ENCODE data around the gene OSBPL9.

Gene OSBPL9

DNA sequence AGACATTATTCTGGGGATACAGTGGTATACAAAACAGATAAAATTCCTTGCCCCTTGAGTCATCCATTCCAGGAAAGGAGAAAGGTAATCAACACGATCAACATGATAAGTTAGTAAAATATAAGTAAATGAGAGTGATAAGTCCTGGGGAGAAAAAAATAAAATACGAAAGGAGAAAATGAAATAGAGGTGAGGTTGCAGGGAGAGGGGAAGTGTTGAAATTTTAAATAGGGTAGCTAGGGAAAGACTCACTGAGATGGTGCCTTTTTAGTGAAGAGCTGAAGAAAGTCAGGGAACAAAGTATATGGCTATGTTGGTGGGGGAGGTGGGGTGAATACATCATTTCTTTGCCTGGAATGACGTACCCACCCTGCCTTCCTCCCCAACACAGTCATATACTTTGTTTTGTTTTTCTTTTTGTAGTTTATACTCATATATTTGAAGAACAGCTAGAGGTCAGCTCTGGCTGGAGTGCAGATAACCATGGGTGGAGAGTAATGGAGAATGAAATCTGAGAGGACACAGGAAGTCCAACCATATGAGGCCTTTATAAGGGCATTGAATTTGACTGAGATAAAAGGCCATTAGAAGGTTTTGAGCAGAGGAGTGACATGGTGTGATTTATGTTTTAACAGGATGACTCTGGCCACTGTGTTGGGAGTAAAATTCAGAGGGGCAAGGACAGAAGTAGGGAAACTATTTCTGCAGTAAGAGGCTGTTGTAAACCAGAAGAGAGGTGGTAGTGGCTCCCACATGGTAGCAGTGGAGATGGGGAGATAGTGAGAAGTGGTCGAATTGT is 54.8 kb downstream of the OSBPL9 start:
- DNase-seq = peak; percentile 46
- H4K8ac ChIP-seq (ENCODE audit: low read depth, low read length) = peak overlapping the region; percentile 65
- no peaks in the 10 kb centered on the region for H3K36me3 ChIP-seq (ENCODE audit: control insufficient read depth, insufficient read depth, low read length)
- H3K4me1 ChIP-seq (ENCODE audit: control insufficient read depth, low read depth, low read length) = peaks cover 5% of the 10 kb centered on the region
- WGBS (ENCODE audit: extremely low coverage, insufficient coverage, low lambda C conversion rate) = 100% methylated on average over 1 of the region's 4 CpGs
- no peak overlapping the region for H2BK15ac ChIP-seq (replicated peaks; ENCODE audit: low read depth)
- no peak overlapping the region for H3K9ac ChIP-seq (ENCODE audit: low read length)
- no peak overlapping the region for H3K27ac ChIP-seq (ENCODE audit: low read depth, low read length)
- H3K79me1 ChIP-seq (ENCODE audit: low read length) = peaks cover 3% of the 10 kb centered on the region
- H3K56ac ChIP-seq (ENCODE audit: low read length) = peak overlapping the region; percentile 59
- peak overlapping the region; percentile 23 for H2BK5ac ChIP-seq (ENCODE audit: low read length)
- peak overlapping the region; percentile 68 for H3K18ac ChIP-seq (ENCODE audit: low read length)
- H4K5ac ChIP-seq (ENCODE audit: low read length) = no peak overlapping the region
- peak overlapping the region; percentile 21 for H2BK120ac ChIP-seq (ENCODE audit: low read depth, low read length)
- H3K4me3 ChIP-seq (ENCODE audit: low read length) = no peak overlapping the region
- H3K27me3 ChIP-seq (ENCODE audit: insufficient read depth, low read length, poor library complexity) = no peaks in the 10 kb centered on the region
- no peaks in the 10 kb centered on the region for H3K79me2 ChIP-seq (ENCODE audit: control insufficient read depth, insufficient read depth, low read length)
- no peak overlapping the region for H3K4ac ChIP-seq (ENCODE audit: low read depth, low read length)
- H3K23ac ChIP-seq (ENCODE audit: low read length) = no peak overlapping the region
- no peak overlapping the region for H3K4me2 ChIP-seq (ENCODE audit: low read length)
- H2AK5ac ChIP-seq (ENCODE audit: low read length) = no peak overlapping the region

GRCh38 chr1:51673279-51673678 is 56.4 kb downstream of the OSBPL9 start:
- Histone ChIP-seq H2BK15ac (replicated peaks; ENCODE audit: low read depth) (no peak overlapping the region), H4K5ac (ENCODE audit: low read length) (no peak overlapping the region), H3K56ac (ENCODE audit: low read length) (no peak overlapping the region), H3K4me3 (ENCODE audit: low read length) (no peak overlapping the region), H3K27me3 (ENCODE audit: insufficient read depth, low read length, poor library complexity) (no peaks in the 10 kb centered on the region), H3K4me2 (ENCODE audit: low read length) (no peak overlapping the region), H3K79me1 (ENCODE audit: low read length) (peaks cover 3% of the 10 kb centered on the region), H3K23ac (ENCODE audit: low read length) (no peak overlapping the region), H3K27ac (ENCODE audit: low read depth, low read length) (no peak overlapping the region), H3K4me1 (ENCODE audit: control insufficient read depth, low read depth, low read length) (peaks cover 5% of the 10 kb centered on the region), H3K36me3 (ENCODE audit: control insufficient read depth, insufficient read depth, low read length) (no peaks in the 10 kb centered on the region), H4K8ac (ENCODE audit: low read depth, low read length) (no peak overlapping the region), H3K18ac (ENCODE audit: low read length) (no peak overlapping the region), H2BK120ac (ENCODE audit: low read depth, low read length) (no peak overlapping the region), H3K9ac (ENCODE audit: low read length) (no peak overlapping the region), H3K79me2 (ENCODE audit: control insufficient read depth, insufficient read depth, low read length) (no peaks in the 10 kb centered on the region), H3K4ac (ENCODE audit: low read depth, low read length) (no peak overlapping the region), H2AK5ac (ENCODE audit: low read length) (no peak overlapping the region), H2BK5ac (ENCODE audit: low read length) (no peak overlapping the region)
- 100% methylated on average over 1 of the region's 1 CpG for WGBS (ENCODE audit: extremely low coverage, insufficient coverage, low lambda C conversion rate)
- DNase-seq = no peak

DNA sequence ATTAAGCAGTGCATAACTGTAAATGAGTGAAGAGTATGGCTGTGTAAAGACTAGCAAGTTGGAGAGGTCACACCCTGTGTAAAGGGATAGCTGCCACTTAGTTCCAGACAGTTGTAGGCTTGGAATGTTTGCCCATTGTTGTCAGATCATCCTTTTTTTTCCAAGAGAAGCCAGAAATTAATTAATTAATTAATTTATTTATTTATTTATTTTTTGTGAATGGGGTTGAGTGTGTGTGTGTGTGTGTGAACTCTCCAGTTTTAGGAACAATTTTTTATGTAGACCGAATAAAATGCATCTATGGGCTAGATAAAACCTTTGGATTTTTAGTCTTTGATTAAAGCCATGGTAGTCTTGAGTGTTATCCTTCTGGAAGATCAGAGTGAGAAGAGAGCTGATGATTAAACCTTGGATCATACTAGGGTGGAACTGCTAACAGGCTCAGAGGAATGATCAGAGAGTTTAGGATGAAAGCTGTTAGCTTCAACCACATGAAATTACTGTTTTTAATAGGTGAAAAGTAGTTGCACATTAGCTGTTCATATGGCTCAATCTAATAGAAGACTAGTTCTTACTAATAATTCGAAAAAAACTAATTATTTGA is 58.4 kb downstream of the OSBPL9 start:
- no peak overlapping the region for H3K4ac ChIP-seq (ENCODE audit: low read depth, low read length)
- peaks cover 4% of the 10 kb centered on the region for H3K4me1 ChIP-seq (ENCODE audit: control insufficient read depth, low read depth, low read length)
- no peak overlapping the region for H3K18ac ChIP-seq (ENCODE audit: low read length)
- no peak overlapping the region for H2AK5ac ChIP-seq (ENCODE audit: low read length)
- no peaks in the 10 kb centered on the region for H3K79me2 ChIP-seq (ENCODE audit: control insufficient read depth, insufficient read depth, low read length)
- H2BK120ac ChIP-seq (ENCODE audit: low read depth, low read length) = no peak overlapping the region
- H3K4me3 ChIP-seq (ENCODE audit: low read length) = no peak overlapping the region
- H3K36me3 ChIP-seq (ENCODE audit: control insufficient read depth, insufficient read depth, low read length) = no peaks in the 10 kb centered on the region
- no peak overlapping the region for H2BK15ac ChIP-seq (replicated peaks; ENCODE audit: low read depth)
- H3K4me2 ChIP-seq (ENCODE audit: low read length) = no peak overlapping the region
- H4K5ac ChIP-seq (ENCODE audit: low read length) = no peak overlapping the region
- H3K27ac ChIP-seq (ENCODE audit: low read depth, low read length) = no peak overlapping the region
- no peak overlapping the region for H3K9ac ChIP-seq (ENCODE audit: low read length)
- H3K23ac ChIP-seq (ENCODE audit: low read length) = no peak overlapping the region
- no peak overlapping the region for H3K56ac ChIP-seq (ENCODE audit: low read length)
- WGBS (ENCODE audit: extremely low coverage, insufficient coverage, low lambda C conversion rate) = 100% methylated on average over 2 of the region's 2 CpGs
- H4K8ac ChIP-seq (ENCODE audit: low read depth, low read length) = no peak overlapping the region
- peaks cover 3% of the 10 kb centered on the region for H3K79me1 ChIP-seq (ENCODE audit: low read length)
- no peaks in the 10 kb centered on the region for H3K27me3 ChIP-seq (ENCODE audit: insufficient read depth, low read length, poor library complexity)
- no peak overlapping the region for H2BK5ac ChIP-seq (ENCODE audit: low read length)
- no peak for DNase-seq

GRCh38 chr1:51679435-51679834 is 62.5 kb downstream of the OSBPL9 start:
- Histone ChIP-seq H2BK120ac (ENCODE audit: low read depth, low read length) (no peak overlapping the region), H3K18ac (ENCODE audit: low read length) (no peak overlapping the region), H3K23ac (ENCODE audit: low read length) (no peak overlapping the region), H2AK5ac (ENCODE audit: low read length) (no peak overlapping the region), H4K8ac (ENCODE audit: low read depth, low read length) (no peak overlapping the region), H3K4me3 (ENCODE audit: low read length) (no peak overlapping the region), H2BK5ac (ENCODE audit: low read length) (no peak overlapping the region), H3K36me3 (ENCODE audit: control insufficient read depth, insufficient read depth, low read length) (no peaks in the 10 kb centered on the region), H4K5ac (ENCODE audit: low read length) (no peak overlapping the region), H3K9ac (ENCODE audit: low read length) (no peak overlapping the region), H3K4me2 (ENCODE audit: low read length) (no peak overlapping the region), H3K79me2 (ENCODE audit: control insufficient read depth, insufficient read depth, low read length) (no peaks in the 10 kb centered on the region), H3K79me1 (ENCODE audit: low read length) (no peaks in the 10 kb centered on the region), H3K4ac (ENCODE audit: low read depth, low read length) (no peak overlapping the region), H2BK15ac (replicated peaks; ENCODE audit: low read depth) (no peak overlapping the region), H3K27me3 (ENCODE audit: insufficient read depth, low read length, poor library complexity) (no peaks in the 10 kb centered on the region), H3K27ac (ENCODE audit: low read depth, low read length) (no peak overlapping the region), H3K4me1 (ENCODE audit: control insufficient read depth, low read depth, low read length) (no peaks in the 10 kb centered on the region), H3K56ac (ENCODE audit: low read length) (no peak overlapping the region)
- no peak for DNase-seq

DNA sequence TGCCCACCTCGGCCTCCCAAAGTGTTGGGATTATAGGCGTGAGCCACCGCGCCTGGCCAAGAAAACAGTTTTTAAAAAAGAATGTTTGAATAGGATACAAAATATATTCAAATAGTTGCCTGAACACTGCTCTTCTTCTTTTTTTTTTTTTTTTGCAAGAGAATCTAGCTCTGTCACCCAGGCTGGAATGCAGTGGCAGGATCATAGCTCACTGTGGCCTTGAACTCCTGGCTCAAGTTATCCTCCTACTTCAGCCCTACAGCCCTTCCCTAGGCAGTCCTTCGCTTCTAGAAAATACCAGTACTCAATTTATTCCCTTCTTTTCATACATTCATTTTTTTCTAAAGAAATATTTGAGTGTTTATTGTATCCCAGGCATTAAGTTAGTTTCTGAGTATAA is 67.9 kb downstream of the OSBPL9 start:
- Histone ChIP-seq H3K4ac (ENCODE audit: low read depth, low read length) (no peak overlapping the region), H3K4me2 (ENCODE audit: low read length) (no peak overlapping the region), H2AK5ac (ENCODE audit: low read length) (no peak overlapping the region), H3K79me2 (ENCODE audit: control insufficient read depth, insufficient read depth, low read length) (peaks cover 2% of the 10 kb centered on the region), H2BK120ac (ENCODE audit: low read depth, low read length) (no peak overlapping the region), H3K27ac (ENCODE audit: low read depth, low read length) (no peak overlapping the region), H3K23ac (ENCODE audit: low read length) (no peak overlapping the region), H3K9ac (ENCODE audit: low read length) (no peak overlapping the region), H2BK5ac (ENCODE audit: low read length) (no peak overlapping the region), H4K5ac (ENCODE audit: low read length) (no peak overlapping the region), H3K4me1 (ENCODE audit: control insufficient read depth, low read depth, low read length) (peaks cover 2% of the 10 kb centered on the region), H3K18ac (ENCODE audit: low read length) (no peak overlapping the region), H3K56ac (ENCODE audit: low read length) (no peak overlapping the region), H2BK15ac (replicated peaks; ENCODE audit: low read depth) (no peak overlapping the region), H3K36me3 (ENCODE audit: control insufficient read depth, insufficient read depth, low read length) (no peaks in the 10 kb centered on the region), H3K79me1 (ENCODE audit: low read length) (peaks cover 3% of the 10 kb centered on the region), H3K4me3 (ENCODE audit: low read length) (no peak overlapping the region), H3K27me3 (ENCODE audit: insufficient read depth, low read length, poor library complexity) (no peaks in the 10 kb centered on the region), H4K8ac (ENCODE audit: low read depth, low read length) (no peak overlapping the region)
- WGBS (ENCODE audit: extremely low coverage, insufficient coverage, low lambda C conversion rate) = no CpG with 5 or more reads among the region's 5 CpGs
- DNase-seq = no peak

Measured in mesendoderm (in vitro differentiated cells).